ENCODE results near the gene IKZF2. TPM values are rescaled to one million over a fixed set of nuclear protein-coding genes. Genes with fewer than 3 reads are reported as not detected.

Gene IKZF2
- total and polyA plus RNA-seq, 4 donors = 1.3 to 51.4 (median 7.3) TPM

DNA sequence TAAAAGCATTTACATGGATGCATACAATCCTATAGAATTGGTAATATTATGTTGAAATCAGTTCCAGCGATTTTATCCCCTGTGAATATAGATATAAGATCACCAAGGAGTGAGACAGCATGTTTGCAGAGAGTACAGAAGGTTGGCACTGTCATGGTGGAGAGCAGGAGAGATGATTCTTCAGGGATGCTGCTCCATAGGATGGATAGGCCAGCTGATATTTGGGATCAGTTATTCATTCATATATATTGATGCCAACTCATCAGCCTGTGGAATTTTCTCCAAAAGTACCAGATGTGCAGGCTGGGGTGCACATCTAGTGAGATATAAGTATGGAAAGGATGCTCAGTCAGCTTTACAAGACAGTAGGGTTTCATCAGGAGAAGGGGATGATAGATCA, 139.9 kb downstream of the IKZF2 start:
- Histone ChIP-seq H3K36me3 (ENCODE audit: control insufficient read depth in 4 of 4, insufficient read depth in 4 of 4, low read length in 4 of 4) (peaks cover 0 to 5% (median 0%) of the 10 kb centered on the region in 4 donors), H3K4me3 (no peak overlapping the region), H3K4me1 (ENCODE audit: control insufficient read depth in 5 of 5, insufficient read depth in 5 of 5, low read length in 5 of 5) (no peaks in the 10 kb centered on the region), H3K9ac (ENCODE audit: insufficient read depth in 1 of 2, low read length in 2 of 2) (no peak overlapping the region), H3K9me3 (ENCODE audit: control insufficient read depth in 4 of 4, insufficient read depth in 3 of 4, low read length in 3 of 4) (no peaks in the 10 kb centered on the region), H3K27me3 (ENCODE audit: control insufficient read depth in 3 of 3, insufficient read depth in 3 of 3, low read length in 2 of 3) (no peaks in the 10 kb centered on the region), H3K27ac (ENCODE audit: low read depth in 1 of 2, low read length in 1 of 2) (no peak overlapping the region)
- DNase-seq = no peak
- TF ChIP-seq, protein P1, sequence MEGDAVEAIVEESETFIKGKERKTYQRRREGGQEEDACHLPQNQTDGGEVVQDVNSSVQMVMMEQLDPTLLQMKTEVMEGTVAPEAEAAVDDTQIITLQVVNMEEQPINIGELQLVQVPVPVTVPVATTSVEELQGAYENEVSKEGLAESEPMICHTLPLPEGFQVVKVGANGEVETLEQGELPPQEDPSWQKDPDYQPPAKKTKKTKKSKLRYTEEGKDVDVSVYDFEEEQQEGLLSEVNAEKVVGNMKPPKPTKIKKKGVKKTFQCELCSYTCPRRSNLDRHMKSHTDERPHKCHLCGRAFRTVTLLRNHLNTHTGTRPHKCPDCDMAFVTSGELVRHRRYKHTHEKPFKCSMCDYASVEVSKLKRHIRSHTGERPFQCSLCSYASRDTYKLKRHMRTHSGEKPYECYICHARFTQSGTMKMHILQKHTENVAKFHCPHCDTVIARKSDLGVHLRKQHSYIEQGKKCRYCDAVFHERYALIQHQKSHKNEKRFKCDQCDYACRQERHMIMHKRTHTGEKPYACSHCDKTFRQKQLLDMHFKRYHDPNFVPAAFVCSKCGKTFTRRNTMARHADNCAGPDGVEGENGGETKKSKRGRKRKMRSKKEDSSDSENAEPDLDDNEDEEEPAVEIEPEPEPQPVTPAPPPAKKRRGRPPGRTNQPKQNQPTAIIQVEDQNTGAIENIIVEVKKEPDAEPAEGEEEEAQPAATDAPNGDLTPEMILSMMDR (IDR thresholded peaks at IDR 0.05; ENCODE audit: control extremely low read depth, extremely low read depth) = no peak
- 94 to 96% methylated on average over 1 of the region's 1 CpG for WGBS, 2 donors
- no peak for ATAC-seq (ENCODE audit: insufficient read depth, low FRiP score)

DNA sequence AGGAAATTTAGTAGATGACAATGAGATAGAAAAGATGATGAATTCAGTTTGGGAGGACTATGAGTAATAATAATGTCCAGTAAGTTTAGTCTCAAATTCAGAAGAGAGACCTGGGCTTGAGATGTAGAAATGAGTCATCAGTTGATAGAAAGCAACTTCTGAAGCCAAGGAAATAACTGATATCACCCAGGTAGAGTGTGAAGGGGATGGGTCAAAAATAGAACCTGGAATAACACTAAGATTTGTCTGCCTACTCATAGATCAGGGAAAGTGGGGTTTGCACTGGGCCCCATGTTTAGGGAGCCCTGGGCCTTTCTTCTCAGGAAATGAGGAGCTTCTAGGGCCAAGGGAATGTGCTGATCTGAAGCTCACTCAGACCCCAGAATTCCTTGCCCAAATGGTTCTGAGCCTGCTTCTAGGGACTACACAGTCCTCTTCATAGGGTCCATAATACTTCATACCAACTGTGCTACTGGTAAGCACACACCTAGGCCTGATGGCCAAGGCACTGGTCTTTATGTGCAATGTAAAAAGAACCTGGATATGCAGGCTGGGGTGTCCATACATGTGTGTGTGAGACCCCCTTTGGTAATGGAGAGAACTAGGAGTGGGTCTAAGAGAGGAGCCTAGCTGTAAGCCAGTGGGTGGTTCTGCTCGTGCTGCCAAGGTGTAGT, 141.2 kb downstream of the IKZF2 start:
- WGBS, 2 donors = 93 to 96% methylated on average over 1 of the region's 1 CpG
- H3K9me3 ChIP-seq (ENCODE audit: control insufficient read depth in 4 of 4, insufficient read depth in 3 of 4, low read length in 3 of 4) = no peaks in the 10 kb centered on the region
- H3K9ac ChIP-seq (ENCODE audit: insufficient read depth in 1 of 2, low read length in 2 of 2) = no peak overlapping the region
- ATAC-seq (ENCODE audit: insufficient read depth, low FRiP score) (no peak), DNase-seq (no peak)
- H3K27ac ChIP-seq (ENCODE audit: low read depth in 1 of 2, low read length in 1 of 2) = no peak overlapping the region
- H3K27me3 ChIP-seq (ENCODE audit: control insufficient read depth in 3 of 3, insufficient read depth in 3 of 3, low read length in 2 of 3) = no peaks in the 10 kb centered on the region
- no peak overlapping the region for H3K4me3 ChIP-seq
- TF ChIP-seq, protein P1 (IDR thresholded peaks at IDR 0.05; ENCODE audit: control extremely low read depth, extremely low read depth) = no peak
- H3K36me3 ChIP-seq (ENCODE audit: control insufficient read depth in 4 of 4, insufficient read depth in 4 of 4, low read length in 4 of 4) = peaks cover 0 to 5% (median 0%) of the 10 kb centered on the region in 4 donors
- no peaks in the 10 kb centered on the region for H3K4me1 ChIP-seq (ENCODE audit: control insufficient read depth in 5 of 5, insufficient read depth in 5 of 5, low read length in 5 of 5)

- DNase-seq (no peak), ATAC-seq (ENCODE audit: insufficient read depth, low FRiP score) (no peak)
- no peaks in the 10 kb centered on the region for H3K9me3 ChIP-seq (ENCODE audit: control insufficient read depth in 4 of 4, insufficient read depth in 3 of 4, low read length in 3 of 4)
- no peak overlapping the region for H3K27ac ChIP-seq (ENCODE audit: low read depth in 1 of 2, low read length in 1 of 2)
- H3K9ac ChIP-seq (ENCODE audit: insufficient read depth in 1 of 2, low read length in 2 of 2) = no peak overlapping the region
- peaks cover 0 to 5% (median 0%) of the 10 kb centered on the region in 4 donors for H3K36me3 ChIP-seq (ENCODE audit: control insufficient read depth in 4 of 4, insufficient read depth in 4 of 4, low read length in 4 of 4)
- no peak overlapping the region for H3K4me3 ChIP-seq
- 83 to 87% methylated on average over 5 of the region's 5 CpGs for WGBS, 2 donors
- peaks cover 0 to 6% (median 0%) of the 10 kb centered on the region in 5 donors for H3K4me1 ChIP-seq (ENCODE audit: control insufficient read depth in 5 of 5, insufficient read depth in 5 of 5, low read length in 5 of 5)
- no peaks in the 10 kb centered on the region for H3K27me3 ChIP-seq (ENCODE audit: control insufficient read depth in 3 of 3, insufficient read depth in 3 of 3, low read length in 2 of 3)
- TF ChIP-seq, protein P1 (IDR thresholded peaks at IDR 0.05; ENCODE audit: control extremely low read depth, extremely low read depth) = no peak
These were observed 144.0 kb downstream of the IKZF2 start for GRCh38 chr2:213007290-213007838.

Measured in lung (tissue), 12 donors.